GM12874 (cell line): ENCODE data around the gene HTRA3.

Experiments
- TF ChIP-seq, protein P1 (sequence below): IDR thresholded peaks from 2 replicates; pipeline ENCODE4 v1.5.1; 2011; ENCODE audit warnings: low read depth, mild to moderate bottlenecking, control low read depth, low read length, moderate library complexity; ENCODE audit not compliant: insufficient read depth

The HTRA3 gene

DNA sequence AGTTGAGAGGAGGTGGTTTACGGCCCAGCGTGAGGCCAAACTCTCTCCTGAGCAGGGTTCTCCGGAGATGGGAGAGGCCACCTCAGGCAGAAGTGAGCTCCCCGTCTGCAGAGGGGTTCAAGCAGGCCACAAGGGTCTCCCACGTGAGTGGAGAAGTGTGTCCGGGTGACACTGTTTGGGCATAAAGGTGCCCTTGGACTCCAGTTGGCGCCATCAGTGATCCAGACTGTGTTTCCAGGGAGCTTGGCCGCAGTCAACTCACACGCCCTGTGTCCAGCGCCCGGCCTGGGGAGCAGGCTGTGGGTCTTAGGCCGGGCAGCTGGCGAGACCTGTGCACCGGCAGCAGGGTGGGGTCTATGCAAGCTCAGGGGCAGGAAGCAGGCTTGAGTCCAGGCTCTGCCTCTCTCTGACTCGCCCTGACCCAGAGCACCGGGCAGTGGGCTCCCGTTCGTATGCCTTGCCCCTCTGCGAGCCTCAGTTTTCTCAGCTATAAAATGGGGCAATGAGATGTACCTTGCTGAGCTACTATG is 24.6 kb upstream of the HTRA3 start:
- TF ChIP-seq, protein P1, sequence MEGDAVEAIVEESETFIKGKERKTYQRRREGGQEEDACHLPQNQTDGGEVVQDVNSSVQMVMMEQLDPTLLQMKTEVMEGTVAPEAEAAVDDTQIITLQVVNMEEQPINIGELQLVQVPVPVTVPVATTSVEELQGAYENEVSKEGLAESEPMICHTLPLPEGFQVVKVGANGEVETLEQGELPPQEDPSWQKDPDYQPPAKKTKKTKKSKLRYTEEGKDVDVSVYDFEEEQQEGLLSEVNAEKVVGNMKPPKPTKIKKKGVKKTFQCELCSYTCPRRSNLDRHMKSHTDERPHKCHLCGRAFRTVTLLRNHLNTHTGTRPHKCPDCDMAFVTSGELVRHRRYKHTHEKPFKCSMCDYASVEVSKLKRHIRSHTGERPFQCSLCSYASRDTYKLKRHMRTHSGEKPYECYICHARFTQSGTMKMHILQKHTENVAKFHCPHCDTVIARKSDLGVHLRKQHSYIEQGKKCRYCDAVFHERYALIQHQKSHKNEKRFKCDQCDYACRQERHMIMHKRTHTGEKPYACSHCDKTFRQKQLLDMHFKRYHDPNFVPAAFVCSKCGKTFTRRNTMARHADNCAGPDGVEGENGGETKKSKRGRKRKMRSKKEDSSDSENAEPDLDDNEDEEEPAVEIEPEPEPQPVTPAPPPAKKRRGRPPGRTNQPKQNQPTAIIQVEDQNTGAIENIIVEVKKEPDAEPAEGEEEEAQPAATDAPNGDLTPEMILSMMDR: no peak

DNA sequence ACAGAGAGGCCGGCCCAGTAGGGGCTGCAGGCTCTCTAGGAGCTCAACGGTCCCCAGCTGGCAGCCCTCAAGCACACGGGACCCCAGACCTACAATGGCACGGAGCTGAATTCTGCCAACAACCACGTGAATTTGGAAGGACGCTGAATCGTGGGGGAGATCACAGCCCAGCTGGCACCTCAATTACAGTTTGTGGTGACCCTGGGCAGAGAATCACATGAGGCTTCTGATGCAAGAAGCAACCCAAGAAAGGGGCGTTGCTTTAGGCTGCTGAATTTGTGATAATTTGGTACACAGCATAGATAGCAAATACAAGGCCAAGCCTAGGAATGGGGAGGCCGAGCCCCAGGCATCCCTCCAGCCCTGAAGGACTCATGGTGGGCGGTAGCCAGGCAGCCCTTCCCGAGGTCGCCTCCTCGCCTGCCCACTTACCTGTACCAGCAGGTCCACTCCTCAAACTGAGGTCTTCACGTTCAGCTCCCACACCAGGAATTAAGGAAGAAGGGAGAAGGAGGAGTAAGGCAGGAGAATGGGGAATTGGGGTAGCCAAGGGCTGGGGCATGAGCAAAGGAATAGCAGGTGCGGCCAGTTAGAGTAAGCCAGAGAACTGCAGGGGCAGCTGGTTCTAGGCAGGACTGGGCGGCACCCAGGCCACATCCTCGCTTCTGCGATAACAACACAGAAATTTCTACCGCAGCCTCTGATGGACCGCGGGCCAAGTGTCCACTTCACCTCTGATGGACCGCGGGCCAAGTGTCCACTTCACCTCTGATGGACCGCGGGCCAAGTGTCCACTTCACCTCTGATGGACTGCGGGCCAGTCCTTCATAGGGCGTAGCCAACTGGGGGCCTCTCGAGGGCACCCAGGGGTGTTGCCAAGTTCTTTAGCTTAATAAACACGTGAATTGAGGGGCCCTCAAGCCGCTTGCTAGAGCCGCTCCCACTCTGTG is 23.4 kb upstream of the HTRA3 start:
- TF ChIP-seq, protein P1: no peak

DNA sequence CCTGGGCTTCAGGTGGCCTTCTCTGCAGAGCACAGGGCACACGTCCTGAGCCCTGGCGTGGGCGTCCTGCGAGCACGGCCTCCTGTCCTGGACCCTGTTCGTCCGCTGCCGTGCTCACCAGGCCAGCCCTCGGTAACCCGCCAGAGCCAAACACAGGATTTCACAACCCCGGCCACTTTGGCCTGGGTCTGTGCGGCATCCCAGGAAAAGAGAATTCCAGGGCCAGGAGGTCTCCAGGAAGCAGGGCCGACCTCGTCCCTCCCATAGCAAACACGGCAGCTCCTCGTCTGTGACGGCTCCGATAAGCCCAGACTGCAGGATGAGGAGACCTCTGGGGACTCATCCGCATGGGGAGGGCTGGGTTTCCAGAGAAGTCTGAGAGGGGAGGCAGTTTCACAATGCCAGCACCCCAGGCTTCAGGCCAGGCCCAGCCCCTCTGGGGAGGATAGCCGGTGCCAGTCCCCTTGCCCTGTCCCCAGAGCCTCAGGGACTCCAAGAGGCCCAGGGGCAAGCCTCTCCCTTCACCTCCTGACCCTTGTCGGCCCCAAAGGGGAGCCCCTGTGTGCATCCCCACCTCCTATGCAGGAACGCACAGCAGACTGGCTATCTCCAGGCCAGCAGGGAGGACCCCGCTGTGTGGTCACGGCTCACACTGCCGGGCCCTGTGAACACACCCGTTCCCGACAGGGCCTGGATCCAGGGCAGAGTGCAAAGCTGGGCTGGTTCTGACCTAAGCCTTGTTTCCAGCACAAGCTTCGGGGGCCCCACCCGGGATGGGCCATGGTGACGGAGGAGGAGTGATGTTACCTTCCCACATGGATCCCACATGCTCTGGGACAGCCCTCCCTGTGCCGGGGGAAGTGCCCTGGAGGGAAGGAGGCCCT is 22.3 kb upstream of the HTRA3 start:
- TF ChIP-seq, protein P1: no peak

DNA sequence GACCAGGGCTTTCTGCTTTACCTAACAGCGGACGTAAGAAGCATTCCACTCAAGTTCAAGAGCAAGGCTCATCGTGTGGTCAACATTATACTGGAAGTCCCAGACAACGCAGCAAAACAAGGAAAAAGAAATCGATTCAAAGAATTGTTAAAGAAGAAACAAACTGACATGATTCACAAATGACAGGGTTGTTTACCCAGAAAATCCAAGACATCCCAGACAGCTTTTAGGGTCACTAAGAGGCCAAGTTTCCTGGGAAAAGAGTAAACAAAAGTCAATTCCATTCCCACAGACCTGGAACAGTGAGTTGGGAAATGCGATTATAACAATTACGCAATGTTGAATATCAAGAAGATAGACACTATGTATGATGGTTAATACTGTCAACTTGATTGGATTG is 21.5 kb upstream of the HTRA3 start:
- TF ChIP-seq, protein P1: no peak

DNA sequence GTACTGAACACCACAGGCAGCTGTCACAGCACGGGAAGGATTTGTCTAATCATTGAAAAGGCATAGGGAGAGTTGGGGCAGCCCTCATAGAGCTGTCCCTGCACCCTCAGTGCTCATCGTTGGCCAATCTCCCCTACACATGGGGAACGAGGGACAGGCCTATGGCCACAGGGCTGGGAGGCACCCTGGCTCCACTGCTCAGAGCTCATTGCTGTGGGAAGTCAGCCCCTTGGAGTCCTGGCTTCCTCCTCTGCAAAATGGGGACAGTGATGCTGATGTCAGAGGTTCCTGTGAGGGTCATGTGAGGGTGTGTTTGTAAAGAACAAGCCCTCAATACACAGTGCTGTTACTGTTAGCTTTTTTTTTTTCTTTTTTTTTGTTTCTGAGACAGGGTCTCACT is 19.3 kb upstream of the HTRA3 start:
- TF ChIP-seq, protein P1: no peak

DNA sequence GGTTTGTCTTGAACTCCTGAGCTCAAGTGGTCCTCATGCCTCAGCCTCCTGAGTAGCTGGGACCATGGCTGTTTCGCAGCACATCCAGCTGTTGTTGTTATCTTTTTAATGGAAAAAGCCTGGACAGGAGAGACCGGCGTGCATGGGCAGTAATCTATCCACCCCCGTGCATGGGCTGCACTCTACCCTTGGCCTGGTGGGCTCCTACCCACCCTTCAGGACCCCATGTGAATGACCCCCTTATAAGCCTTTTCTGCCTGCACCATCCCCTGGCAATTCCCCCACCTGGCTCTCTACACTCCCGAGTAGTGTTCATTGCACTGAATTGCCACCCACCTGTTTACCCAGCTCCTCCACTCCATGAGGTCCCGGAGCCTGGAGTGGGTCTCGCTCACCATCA is 18.9 kb upstream of the HTRA3 start:
- TF ChIP-seq, protein P1: no peak

DNA sequence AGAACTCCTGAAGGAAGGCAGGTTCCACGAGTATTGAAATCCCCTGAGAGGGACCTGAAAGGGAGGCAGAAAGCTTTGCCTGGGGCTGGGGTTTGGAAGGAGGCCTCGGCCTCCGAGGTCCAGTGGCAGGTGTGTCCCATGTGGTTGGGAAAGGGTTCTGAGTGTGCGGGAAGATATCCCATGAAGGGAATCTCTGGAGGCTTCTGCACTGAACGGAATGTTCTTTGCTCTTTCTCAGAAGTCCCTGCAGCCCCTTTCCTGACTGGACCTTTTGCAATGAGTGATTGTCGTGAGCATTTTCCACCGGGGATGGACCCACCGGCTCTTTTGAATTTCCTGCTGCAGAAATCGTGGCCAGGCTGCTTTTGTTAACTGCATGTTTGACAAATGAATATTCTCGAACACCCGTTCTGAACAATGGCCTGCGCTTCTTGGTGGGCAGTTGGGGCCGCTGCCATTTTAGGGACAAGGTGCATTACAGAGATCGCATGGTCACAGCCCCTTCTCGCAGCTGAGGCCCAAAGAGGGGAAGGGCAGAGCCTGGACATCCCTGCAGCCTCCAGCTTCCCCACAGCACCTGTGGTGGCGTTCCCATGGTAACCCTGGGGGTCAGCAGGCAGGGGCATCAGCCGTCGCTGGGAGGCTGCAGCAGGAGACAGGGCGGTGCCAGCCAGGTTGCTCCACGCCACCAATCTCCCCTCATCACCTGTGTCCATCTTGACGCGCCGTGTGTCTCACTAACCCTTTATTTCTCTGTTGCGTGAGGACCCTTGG is 18.3 kb upstream of the HTRA3 start:
- TF ChIP-seq, protein P1: no peak
